HG03025 (cell line): ENCODE results near the gene SUMO2.
"Not testable (repeated sequence)": the region's sequence is repeated elsewhere in the genome, so short reads cannot be mapped to it uniquely, and the experiment has no call there.

Source experiments
- ATAC-seq: cut with Tn5 transposase; IDR thresholded peaks from one replicate; pipeline ENCODE4 v1.9.1; 2021; ENCODE audit warnings: mild to moderate bottlenecking, moderate library complexity; ENCODE audit not compliant: unreplicated experiment, low FRiP score

SUMO2 gene

DNA sequence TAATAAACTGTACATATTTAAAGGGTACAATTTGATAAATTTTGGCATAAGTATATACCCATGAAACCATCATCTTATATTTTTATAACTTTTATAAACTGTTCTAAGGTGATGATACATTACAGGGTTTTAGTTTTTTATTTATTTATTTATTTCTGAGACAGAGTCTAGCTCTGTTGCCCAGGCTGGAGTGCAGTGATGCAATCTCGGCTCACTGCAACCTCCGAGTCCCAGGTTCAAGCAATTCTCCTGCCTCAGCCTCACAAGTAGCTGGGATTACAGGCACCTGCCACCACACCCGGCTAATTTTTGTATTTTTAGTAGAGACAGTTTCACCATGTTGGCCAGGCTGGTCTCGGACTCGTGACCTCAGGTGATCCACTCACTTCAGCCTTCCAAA, 54.8 kb downstream of the SUMO2 start:
- ATAC-seq: not testable (repeated sequence)

GRCh38 chr17:75126954-75127353, 55.8 kb downstream of the SUMO2 start:
- ATAC-seq: no peak

- no peak for ATAC-seq
Observed at GRCh38 chr17:75125984-75126383, 56.8 kb downstream of the SUMO2 start.

- no peak for ATAC-seq
Observed at GRCh38 chr17:75124819-75125162, 58.0 kb downstream of the SUMO2 start.

GRCh38 chr17:75124041-75124818, 58.5 kb downstream of the SUMO2 start:
- ATAC-seq: no peak

DNA sequence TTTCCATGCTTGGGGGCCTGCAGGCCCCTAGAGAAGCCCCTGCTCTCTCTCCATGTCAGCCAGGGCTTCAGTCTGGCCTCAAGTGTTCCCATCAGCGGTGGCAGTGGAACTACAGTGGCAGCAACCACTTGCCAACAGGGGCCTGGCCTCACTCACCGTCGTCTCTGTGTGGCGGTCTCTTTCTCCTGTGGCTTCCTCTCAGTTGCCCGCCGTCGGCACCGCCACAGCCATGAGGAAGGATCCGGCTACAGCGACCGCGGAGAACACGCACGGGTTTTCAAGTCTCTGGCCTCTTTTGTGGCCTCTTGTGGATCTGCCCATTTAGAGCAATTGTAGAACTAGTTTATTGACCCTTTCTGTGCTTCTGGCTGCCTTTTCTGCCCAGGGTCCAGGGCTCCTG, 64.5 kb downstream of the SUMO2 start:
- no peak for ATAC-seq

GRCh38 chr17:75116737-75117136, 66.0 kb downstream of the SUMO2 start:
- no peak for ATAC-seq
